DMS53 (cell line): ENCODE results near the gene PDE11A.

Experiments
- DNase-seq: peaks from one replicate; lab custom pipeline; 2025; lab: John Stamatoyannopoulos, UW

PDE11A gene

GRCh38 chr2:177759443-177759842 is 313.1 kb downstream of the PDE11A start:
- no peak for DNase-seq

- peak; percentile 57 for DNase-seq
Measured at GRCh38 chr2:177758591-177759371, 313.8 kb downstream of the PDE11A start.

- no peak for DNase-seq
Measured at GRCh38 chr2:177756336-177756735, 316.2 kb downstream of the PDE11A start.

GRCh38 chr2:177754492-177754873 is 318.1 kb downstream of the PDE11A start:
- peak; percentile 41 for DNase-seq

GRCh38 chr2:177753682-177754491 is 318.7 kb downstream of the PDE11A start:
- DNase-seq: peak; percentile 99

- DNase-seq: no peak
Measured at GRCh38 chr2:177748360-177748759, 324.2 kb downstream of the PDE11A start.

- DNase-seq: no peak
Measured at GRCh38 chr2:177747384-177747783, 325.2 kb downstream of the PDE11A start.

GRCh38 chr2:177746358-177746757 is 326.2 kb downstream of the PDE11A start:
- DNase-seq: no peak

GRCh38 chr2:177745531-177745930 is 327.0 kb downstream of the PDE11A start:
- no peak for DNase-seq

GRCh38 chr2:177742851-177743250 is 329.7 kb downstream of the PDE11A start:
- no peak for DNase-seq

- no peak for DNase-seq
Measured at GRCh38 chr2:177741866-177742265, 330.7 kb downstream of the PDE11A start.

- DNase-seq: no peak
Measured at GRCh38 chr2:177740700-177741099, 331.9 kb downstream of the PDE11A start.

GRCh38 chr2:177738461-177739235 is 333.9 kb downstream of the PDE11A start:
- DNase-seq: no peak

GRCh38 chr2:177735318-177735803 is 337.2 kb downstream of the PDE11A start:
- DNase-seq: no peak

GRCh38 chr2:177733322-177733855 is 339.2 kb downstream of the PDE11A start:
- no peak for DNase-seq

- no peak for DNase-seq
Measured at GRCh38 chr2:177731384-177731783, 341.2 kb downstream of the PDE11A start.

- DNase-seq: no peak
Measured at GRCh38 chr2:177730792-177731191, 341.8 kb downstream of the PDE11A start.

GRCh38 chr2:177730363-177730762 is 342.2 kb downstream of the PDE11A start:
- DNase-seq: no peak

- no peak for DNase-seq
Measured at GRCh38 chr2:177728920-177729319, 343.7 kb downstream of the PDE11A start.

GRCh38 chr2:177728399-177728765 is 344.2 kb downstream of the PDE11A start:
- DNase-seq: no peak

GRCh38 chr2:177727577-177728398 is 344.8 kb downstream of the PDE11A start:
- DNase-seq: no peak
